ENCODE results near the gene TDRD9.

The TDRD9 gene

DNA sequence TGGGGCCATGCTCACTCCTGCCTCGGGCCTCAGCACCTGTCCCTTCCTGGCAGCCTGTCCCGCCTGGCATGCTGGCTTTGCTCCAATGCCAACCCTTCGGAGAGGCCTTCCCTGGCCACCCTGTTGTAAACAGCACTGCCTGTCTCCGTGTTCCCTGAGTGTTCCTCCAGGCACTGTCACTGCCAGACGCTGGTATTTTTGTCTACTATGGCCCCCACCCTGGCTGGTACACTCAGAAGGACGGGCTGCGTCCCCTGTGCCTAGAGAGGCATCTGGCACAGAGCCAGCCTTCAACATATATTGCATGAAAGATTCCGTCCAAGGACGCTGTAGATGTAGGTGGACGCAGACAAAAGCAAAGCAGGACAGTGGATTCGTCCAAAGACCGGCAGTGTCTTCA lies 154.6 kb downstream of the TDRD9 start:
- H3K4me3 ChIP-seq (ENCODE audit: low read depth, low read length): no peak overlapping the region
- no peak for DNase-seq (ENCODE audit: low read depth)

DNA sequence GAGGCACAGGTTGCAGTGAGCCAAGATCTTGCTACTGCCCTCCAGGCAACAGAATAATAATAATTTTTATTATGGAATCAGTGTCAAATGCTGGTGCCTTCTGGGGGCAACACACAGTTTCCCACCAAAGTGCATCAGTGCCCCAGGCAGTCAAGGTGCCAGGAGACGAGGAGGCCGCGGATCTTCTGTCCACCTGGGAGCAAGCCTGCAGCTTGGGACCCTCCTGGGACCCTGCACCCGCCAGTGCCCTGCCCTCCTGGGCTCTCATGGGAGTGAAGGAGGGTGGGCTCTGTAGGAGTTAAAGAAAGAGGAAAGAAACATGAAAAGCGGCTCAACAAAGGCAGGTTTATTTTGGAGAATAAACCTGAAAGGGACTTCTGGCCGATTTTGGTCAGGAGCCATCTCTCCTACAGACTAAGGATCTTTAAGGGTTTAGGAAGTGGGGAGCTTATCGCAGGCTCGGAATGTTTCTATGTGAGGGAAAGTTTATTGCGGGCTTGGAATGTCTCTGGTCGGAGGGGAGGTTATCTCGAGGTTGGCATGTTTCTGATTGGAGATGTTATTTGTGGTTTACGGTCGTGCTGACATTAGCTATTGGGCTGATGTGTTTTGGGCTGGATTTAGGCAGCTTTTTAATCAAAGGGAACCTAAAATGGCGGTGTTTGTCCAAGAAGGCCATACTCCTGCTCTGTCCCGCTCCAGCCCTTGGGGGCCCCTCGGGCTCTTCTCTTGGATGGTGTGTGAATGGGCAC lies 156.2 kb downstream of the TDRD9 start:
- H3K4me3 ChIP-seq (ENCODE audit: low read depth, low read length): no peak overlapping the region
- no peak for DNase-seq (ENCODE audit: low read depth)

GRCh38 chr14:104085032-104085888 lies 157.0 kb downstream of the TDRD9 start, which contains the start of gene ASPG:
ASPG (plus strand) TSS chr14:104085700; CDS start chr14:104085771, 71 bp downstream.
- H3K4me3 ChIP-seq (ENCODE audit: low read depth, low read length): no peak within 1 kb of the TSS
- no peak for DNase-seq (ENCODE audit: low read depth)

DNA sequence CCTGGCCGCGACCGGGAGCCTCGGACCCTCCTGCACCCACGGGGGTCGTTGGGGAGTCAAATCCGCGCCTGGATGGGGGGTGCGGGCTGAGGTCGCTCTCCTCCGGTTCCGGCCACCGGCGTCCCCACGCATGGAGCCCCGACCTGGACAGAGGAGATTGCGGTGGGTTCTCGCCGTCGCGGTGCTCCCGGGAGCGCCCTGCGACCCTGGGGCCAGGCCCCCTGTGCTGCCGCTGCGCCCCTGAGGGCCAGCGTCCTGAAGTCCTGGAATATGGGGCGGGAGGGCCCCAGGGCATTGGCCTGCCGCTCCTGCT lies 157.6 kb downstream of the TDRD9 start:
- H3K4me3 ChIP-seq (ENCODE audit: low read depth, low read length): no peak overlapping the region
- DNase-seq (ENCODE audit: low read depth): no peak

DNA sequence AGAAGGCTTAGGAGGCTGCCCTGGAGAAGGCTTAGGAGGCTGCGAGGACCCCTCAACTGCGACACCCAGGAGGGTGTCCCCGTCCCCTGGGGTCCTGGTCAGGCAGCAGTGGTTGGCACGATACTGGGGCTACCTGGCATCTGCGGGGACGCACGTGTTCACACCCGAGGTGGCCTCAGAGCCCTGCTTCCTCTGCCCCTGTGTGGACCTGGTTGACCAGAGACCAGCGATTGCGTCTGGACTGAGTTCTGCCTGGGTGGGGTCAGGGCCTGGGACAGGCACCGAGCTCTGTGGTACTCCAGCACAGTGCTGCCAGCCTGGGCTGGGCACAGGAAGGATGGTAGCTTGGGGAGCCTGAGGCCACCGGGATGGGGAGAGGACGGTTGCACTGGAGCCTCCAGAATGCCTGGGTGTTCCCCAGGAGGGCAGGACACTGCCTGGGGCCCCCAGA lies 158.0 kb downstream of the TDRD9 start:
- H3K4me3 ChIP-seq (ENCODE audit: low read depth, low read length): no peak overlapping the region

DNA sequence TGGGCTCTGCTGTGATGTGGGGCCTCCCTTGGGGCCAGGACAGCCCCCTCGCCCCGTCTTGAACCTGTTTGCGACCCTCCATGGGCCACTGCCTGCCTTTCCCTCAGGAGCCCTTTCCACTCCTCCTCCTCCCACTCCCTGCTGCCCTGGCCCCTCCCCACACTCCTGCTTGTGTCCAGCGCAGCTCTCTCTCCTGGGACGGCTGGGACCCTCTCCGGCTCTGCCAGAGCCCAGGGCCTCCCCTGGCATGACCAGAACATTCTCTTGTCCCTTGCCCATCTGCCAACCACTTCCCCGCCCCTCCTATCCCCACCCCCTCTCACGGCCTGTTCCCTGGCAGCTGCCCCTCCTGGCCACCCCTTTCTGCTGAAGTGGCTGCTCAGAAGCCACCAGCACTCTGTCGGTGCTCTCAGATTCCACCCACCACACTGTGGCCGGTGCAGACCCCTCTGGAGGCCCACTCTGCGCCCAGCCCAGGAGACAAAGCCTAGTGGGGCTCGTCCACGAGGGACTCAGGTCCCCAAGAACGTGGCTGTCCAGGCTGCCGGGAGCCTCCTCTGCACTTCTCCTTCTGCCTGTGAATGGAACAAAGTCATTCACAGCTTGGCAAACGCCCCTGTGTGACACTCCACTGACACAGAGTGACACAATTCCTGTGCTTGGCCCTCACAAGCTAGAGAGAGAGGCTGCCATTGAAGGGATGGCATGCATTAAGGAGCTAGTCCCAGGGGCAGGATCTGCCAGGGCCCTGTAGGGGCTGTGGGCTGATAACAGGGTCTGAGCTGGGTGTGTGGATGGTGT lies 158.6 kb downstream of the TDRD9 start:
- DNase-seq (ENCODE audit: low read depth): no peak
- H3K4me3 ChIP-seq (ENCODE audit: low read depth, low read length): no peak overlapping the region

More for the DNA sequence above, 158.0 kb downstream of the TDRD9 start:
- no peak for DNase-seq (ENCODE audit: low read depth)

- no peak overlapping the region for H3K4me3 ChIP-seq (ENCODE audit: low read depth, low read length)
- DNase-seq (ENCODE audit: low read depth): no peak
These were observed 159.2 kb downstream of the TDRD9 start for GRCh38 chr14:104087505-104087904.

GRCh38 chr14:104087981-104088850 lies 160.0 kb downstream of the TDRD9 start:
- H3K4me3 ChIP-seq (ENCODE audit: low read depth, low read length): no peak overlapping the region
- no peak for DNase-seq (ENCODE audit: low read depth)

GRCh38 chr14:104090071-104090748 lies 162.0 kb downstream of the TDRD9 start:
- no peak for DNase-seq (ENCODE audit: low read depth)
- no peak overlapping the region for H3K4me3 ChIP-seq (ENCODE audit: low read depth, low read length)

DNA sequence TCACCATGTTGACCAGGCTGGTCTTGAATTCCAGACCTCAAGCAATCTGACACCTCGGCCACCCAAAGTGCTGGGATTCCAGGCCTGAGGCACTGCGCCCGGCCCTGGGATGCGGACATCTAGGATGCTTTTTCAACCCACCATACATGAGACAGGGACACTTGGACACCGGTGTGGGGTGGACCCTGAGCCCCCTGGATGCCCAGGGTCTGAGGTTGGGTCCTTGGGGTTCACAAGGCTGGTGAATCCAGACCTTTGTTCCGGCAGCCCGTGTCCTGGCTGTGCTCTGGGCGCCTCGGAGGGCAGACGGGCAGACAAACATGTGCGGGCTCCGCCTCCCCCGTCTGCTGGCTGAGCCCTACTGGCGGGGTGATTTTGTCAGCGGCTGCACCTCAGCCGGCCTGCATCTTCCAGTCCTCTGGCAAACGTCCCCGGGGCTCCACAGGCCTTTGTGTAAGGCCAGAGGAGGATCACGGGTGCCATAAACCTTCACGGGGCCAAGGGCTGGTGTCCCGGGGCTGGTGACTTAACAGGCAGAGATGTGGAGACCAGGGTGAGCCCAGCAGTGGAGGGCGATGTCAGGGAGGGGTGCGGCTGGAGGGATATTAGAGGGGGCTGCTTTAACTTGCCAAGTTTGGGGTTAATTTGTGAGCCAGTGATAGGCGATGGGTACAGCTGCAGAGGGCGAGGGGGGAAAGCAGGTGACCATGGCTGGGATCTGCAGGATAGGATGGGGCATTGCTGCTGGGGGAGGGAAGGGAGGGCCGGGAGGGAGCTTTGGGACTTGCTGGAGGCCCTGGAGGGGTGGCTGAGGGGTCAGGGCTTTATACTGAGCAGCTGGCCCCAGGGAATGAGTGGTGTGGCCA lies 163.0 kb downstream of the TDRD9 start:
- DNase-seq (ENCODE audit: low read depth): no peak

DNA sequence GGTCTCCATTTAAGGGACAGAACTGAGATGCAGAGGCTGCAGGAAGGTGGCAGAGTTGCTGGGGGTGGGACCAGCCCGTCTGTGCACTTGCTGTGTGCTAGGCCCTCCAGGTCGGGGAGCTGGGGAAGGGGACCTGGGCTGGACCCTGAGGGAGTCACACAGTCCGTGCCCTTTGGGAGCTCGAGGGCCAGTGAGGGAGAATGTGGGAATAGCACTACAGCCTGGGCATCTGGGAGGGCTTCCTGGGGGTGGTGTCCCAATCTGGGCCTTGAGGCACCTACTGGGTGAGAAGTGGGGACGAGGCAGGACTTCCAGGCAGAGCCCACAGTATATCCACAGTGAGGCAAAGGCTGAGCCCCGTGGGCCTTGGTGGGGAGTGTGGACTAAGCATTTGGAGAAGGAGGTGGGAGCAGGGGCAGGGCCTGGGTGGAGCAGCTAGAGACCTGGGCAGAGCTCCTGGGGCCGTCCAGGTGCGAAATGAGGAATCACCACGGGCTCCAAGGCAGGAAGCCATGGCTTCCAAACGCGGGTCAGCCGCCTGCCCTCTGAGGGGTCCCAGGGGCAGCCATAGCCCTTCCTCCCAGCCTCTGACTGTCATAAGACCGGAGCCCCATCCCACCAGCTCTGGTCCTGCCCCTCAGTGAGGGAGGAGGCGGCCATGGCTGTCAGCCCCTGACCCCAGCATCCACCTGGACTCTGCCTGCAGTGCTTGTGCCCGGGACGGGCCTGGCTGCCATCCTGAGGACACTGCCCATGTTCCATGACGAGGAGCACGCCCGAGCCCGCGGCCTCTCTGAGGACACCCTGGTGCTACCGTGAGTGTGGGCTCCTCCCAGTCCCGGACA lies 163.9 kb downstream of the TDRD9 start:
- DNase-seq (ENCODE audit: low read depth): no peak
- H3K4me3 ChIP-seq (ENCODE audit: low read depth, low read length): no peak overlapping the region

More for the DNA sequence above, 163.0 kb downstream of the TDRD9 start:
- no peak overlapping the region for H3K4me3 ChIP-seq (ENCODE audit: low read depth, low read length)

GRCh38 chr14:104092931-104093365 lies 164.7 kb downstream of the TDRD9 start:
- no peak overlapping the region for H3K4me3 ChIP-seq (ENCODE audit: low read depth, low read length)
- DNase-seq (ENCODE audit: low read depth): no peak

DNA sequence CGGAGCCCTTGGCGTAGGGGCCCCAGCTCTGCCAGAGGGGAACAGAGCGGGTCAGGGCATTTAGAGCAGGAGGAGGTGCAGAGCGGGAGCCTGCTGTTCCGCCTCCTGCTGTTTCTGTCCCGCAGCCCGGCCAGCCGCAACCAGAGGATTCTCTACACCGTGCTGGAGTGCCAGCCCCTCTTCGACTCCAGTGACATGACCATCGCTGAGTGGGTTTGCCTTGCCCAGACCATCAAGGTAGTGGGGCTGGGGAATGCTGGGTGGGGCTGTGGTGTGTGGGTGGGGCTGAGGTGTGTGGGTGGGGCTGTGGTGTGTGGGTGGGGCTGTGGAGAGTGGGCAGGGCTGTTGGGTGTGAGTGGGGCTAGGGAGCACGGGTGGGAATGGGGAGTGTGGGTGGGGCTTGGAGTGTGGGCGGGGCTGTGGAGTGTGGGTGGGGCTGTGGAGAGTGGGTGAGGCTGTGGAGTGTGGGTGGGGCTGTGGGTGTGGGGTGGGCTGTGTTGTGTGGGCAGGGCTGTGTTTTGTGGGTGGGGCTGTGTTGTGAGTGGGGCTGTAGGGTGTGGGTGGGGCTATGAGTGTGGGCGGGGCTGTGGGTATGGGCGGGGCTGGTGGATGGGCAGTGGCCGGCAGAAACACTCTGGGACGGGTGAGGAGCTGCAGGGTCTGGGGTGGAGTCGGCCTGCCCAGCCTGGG lies 165.3 kb downstream of the TDRD9 start:
- no peak overlapping the region for H3K4me3 ChIP-seq (ENCODE audit: low read depth, low read length)
- no peak for DNase-seq (ENCODE audit: low read depth)

- DNase-seq (ENCODE audit: low read depth): no peak
- H3K4me3 ChIP-seq (ENCODE audit: low read depth, low read length): no peak overlapping the region
These were observed 165.9 kb downstream of the TDRD9 start for GRCh38 chr14:104094056-104094708.

DNA sequence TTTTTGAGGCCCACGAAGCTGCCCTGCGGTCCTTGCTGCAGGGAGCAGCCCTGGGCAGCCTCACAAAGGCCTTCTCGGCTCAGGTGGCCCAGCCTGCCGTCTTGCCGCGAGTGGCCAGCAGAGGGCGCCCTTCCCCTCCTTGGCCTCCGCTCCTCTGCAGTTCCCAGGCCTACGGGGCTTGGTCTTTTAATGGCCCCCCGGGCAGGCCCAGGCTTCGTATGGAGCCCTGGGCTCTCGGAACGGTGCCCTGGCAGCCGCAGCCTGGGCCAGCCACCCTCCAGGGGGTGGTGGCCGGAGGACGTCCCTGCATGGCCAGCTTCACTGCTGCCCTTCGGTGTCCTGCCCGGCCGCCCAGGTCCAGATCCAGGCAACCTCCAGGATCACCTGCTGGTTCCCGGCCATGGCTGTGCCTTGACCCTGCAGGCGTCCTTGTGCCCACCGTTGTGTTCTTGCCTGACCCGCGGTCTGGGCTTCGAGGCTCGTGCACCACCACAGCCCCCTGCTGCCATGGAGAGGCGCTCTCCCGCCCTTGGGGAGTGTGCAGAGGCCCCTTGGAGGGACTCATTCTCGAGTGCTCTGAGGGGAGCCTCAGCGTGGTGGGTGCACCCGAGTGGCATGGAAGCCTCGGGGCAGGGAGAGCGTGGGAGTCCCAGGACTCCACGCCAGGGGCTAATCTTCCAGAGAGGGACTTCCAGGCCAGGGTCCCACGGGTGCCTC lies 166.6 kb downstream of the TDRD9 start:
- no peak for DNase-seq (ENCODE audit: low read depth)
- H3K4me3 ChIP-seq (ENCODE audit: low read depth, low read length): no peak overlapping the region
